Measurements from ENCODE around the gene ASB18.

DNA sequence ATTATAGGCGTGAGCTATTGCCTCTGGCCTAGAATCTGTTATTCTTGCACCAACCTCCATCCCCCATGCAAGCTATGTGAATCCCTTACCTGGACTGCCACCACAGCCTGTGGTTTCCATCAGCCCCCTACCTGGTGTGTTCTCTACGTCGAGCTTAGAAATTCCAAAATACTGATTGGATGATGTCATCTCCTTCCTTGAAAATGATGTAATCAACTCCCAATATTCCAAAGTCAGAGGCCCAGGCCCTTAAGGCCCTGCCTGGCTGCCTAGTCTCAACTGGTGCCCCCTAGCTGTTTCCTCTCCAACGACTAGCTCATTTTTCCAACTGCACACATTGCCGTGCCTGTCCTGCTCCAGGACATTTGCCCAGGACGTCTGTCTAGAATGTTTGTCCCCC lies 54.7 kb downstream of the ASB18 start:
- TF ChIP-seq CTCF (IDR thresholded peaks at IDR 0.05) (peak; percentile 11), EZH2 (IDR thresholded peaks at IDR 0.05) (no peak), EZH2phosphoT487 (IDR thresholded peaks at IDR 0.05) (no peak)

Data from neural progenitor cell (in vitro differentiated cells).